ENCODE measurements around the gene VPS16.

VPS16 gene

GRCh38 chr20:2873747-2874041 lies 33.1 kb downstream of the VPS16 start:
- Histone ChIP-seq H2AFZ (ENCODE audit: low read depth, low read length, severe bottlenecking) (peak overlapping the region; percentile 72), H3K9ac (ENCODE audit: low read length) (peak overlapping the region; percentile 86), H3K27ac (ENCODE audit: low read depth, low read length) (peak overlapping the region; percentile 61), H4K20me1 (ENCODE audit: low read depth, low read length) (no peaks in the 10 kb centered on the region), H3K4me2 (ENCODE audit: low read depth, low read length, poor library complexity, severe bottlenecking) (peak overlapping the region; percentile 94), H3F3A (ENCODE audit: insufficient read depth) (0 out of 2 replicates have a peak, but pooled peaks cover 11% of the 10 kb centered on the region), H3K9me2 (replicated peaks; ENCODE audit: insufficient read depth, low read length) (no peaks in the 10 kb centered on the region), H3K4me3 (ENCODE audit: insufficient read depth, low read length, poor library complexity, severe bottlenecking) (peak overlapping the region; percentile 72), H3K27me3 (ENCODE audit: low read length) (no peaks in the 10 kb centered on the region), H3K36me3 (ENCODE audit: low read length) (no peaks in the 10 kb centered on the region), H3K79me2 (ENCODE audit: insufficient read depth, low read length) (peaks cover 50% of the 10 kb centered on the region), H3K9me3 (ENCODE audit: insufficient read depth, low read length) (no peaks in the 10 kb centered on the region)
- no peak for TF ChIP-seq EZH2phosphoT487 (conservative IDR thresholded peaks at IDR 0.05; ENCODE audit: low read length)
- no peak for TF ChIP-seq CTCF (IDR thresholded peaks at IDR 0.05; ENCODE audit: insufficient read depth, low read length, poor library complexity, severe bottlenecking)

GRCh38 chr20:2874456-2874855 lies 33.9 kb downstream of the VPS16 start:
- Histone ChIP-seq H3K9ac (ENCODE audit: low read length) (peak overlapping the region; percentile 86), H3K9me2 (replicated peaks; ENCODE audit: insufficient read depth, low read length) (no peaks in the 10 kb centered on the region), H3K9me3 (ENCODE audit: insufficient read depth, low read length) (no peaks in the 10 kb centered on the region), H3K79me2 (ENCODE audit: insufficient read depth, low read length) (peaks cover 57% of the 10 kb centered on the region), H4K20me1 (ENCODE audit: low read depth, low read length) (no peaks in the 10 kb centered on the region), H3K27me3 (ENCODE audit: low read length) (no peaks in the 10 kb centered on the region), H3K36me3 (ENCODE audit: low read length) (no peaks in the 10 kb centered on the region), H2AFZ (ENCODE audit: low read depth, low read length, severe bottlenecking) (no peak overlapping the region), H3K4me2 (ENCODE audit: low read depth, low read length, poor library complexity, severe bottlenecking) (peak overlapping the region; percentile 94), H3K27ac (ENCODE audit: low read depth, low read length) (peak overlapping the region; percentile 61; the same call in 1 of the 2 replicates), H3F3A (ENCODE audit: insufficient read depth) (0 out of 2 replicates have a peak, but pooled peaks cover 11% of the 10 kb centered on the region), H3K4me3 (ENCODE audit: insufficient read depth, low read length, poor library complexity, severe bottlenecking) (peak overlapping the region; percentile 72)
- TF ChIP-seq CTCF (IDR thresholded peaks at IDR 0.05; ENCODE audit: insufficient read depth, low read length, poor library complexity, severe bottlenecking) (no peak), EZH2phosphoT487 (conservative IDR thresholded peaks at IDR 0.05; ENCODE audit: low read length) (no peak)

- H3K9me3 ChIP-seq (ENCODE audit: insufficient read depth, low read length), result no peaks in the 10 kb centered on the region
- TF ChIP-seq EZH2phosphoT487 (conservative IDR thresholded peaks at IDR 0.05; ENCODE audit: low read length) (no peak), CTCF (IDR thresholded peaks at IDR 0.05; ENCODE audit: insufficient read depth, low read length, poor library complexity, severe bottlenecking) (no peak)
- H3K9me2 ChIP-seq (replicated peaks; ENCODE audit: insufficient read depth, low read length), result no peaks in the 10 kb centered on the region
- H2AFZ ChIP-seq (ENCODE audit: low read depth, low read length, severe bottlenecking), result no peak overlapping the region
- no peaks in the 10 kb centered on the region for H3K36me3 ChIP-seq (ENCODE audit: low read length)
- peaks cover 70% of the 10 kb centered on the region for H3K79me2 ChIP-seq (ENCODE audit: insufficient read depth, low read length)
- H3K4me3 ChIP-seq (ENCODE audit: insufficient read depth, low read length, poor library complexity, severe bottlenecking), result no peak overlapping the region
- no peak overlapping the region for H3K27ac ChIP-seq (ENCODE audit: low read depth, low read length)
- peak overlapping the region; percentile 94 for H3K4me2 ChIP-seq (ENCODE audit: low read depth, low read length, poor library complexity, severe bottlenecking)
- H3F3A ChIP-seq (ENCODE audit: insufficient read depth), result 0 out of 2 replicates have a peak, but pooled peaks cover 11% of the 10 kb centered on the region
- H3K27me3 ChIP-seq (ENCODE audit: low read length), result no peaks in the 10 kb centered on the region
- no peaks in the 10 kb centered on the region for H4K20me1 ChIP-seq (ENCODE audit: low read depth, low read length)
- peak overlapping the region; percentile 4; the same call in 1 of the 2 replicates for H3K9ac ChIP-seq (ENCODE audit: low read length)
Observed at GRCh38 chr20:2875690-2876203, 35.2 kb downstream of the VPS16 start.

Data from SU-DHL-6 (cell line).